DOHH2 (cell line): ENCODE data around the gene PDE4D.

Experiments used
- H3F3A ChIP-seq: fragments of 200-600 bp; sonication (generic), shearing (Covaris generic); 2 replicates; pipeline ENCODE4 v1.6.0; 2016; ENCODE audit warnings: antibody characterized with exemption, mild to moderate bottlenecking; ENCODE audit not compliant: control insufficient read depth, insufficient read depth
- H3K27ac ChIP-seq: fragments of 200-600 bp; sonication (generic); 2 replicates; pipeline ENCODE4 v1.5.1; 2014; ENCODE audit warnings: low read depth, mild to moderate bottlenecking, low read length, moderate library complexity
- H3K27me3 ChIP-seq: fragments of 200-600 bp; sonication (generic); 2 replicates; pipeline ENCODE4 v1.6.1; 2014; ENCODE audit warnings: mild to moderate bottlenecking, low read length, mixed read lengths; ENCODE audit not compliant: control insufficient read depth
- H3K36me3 ChIP-seq: fragments of 200-600 bp; sonication (generic); 2 replicates; pipeline ENCODE4 v1.6.1; 2014; ENCODE audit warnings: mild to moderate bottlenecking, low read length, moderate library complexity, mixed read lengths; ENCODE audit not compliant: control insufficient read depth
- H3K4me1 ChIP-seq: fragments of 200-600 bp; sonication (generic); 2 replicates; pipeline ENCODE4 v1.6.1; 2014; ENCODE audit warnings: mild to moderate bottlenecking, low read length, mixed read lengths; ENCODE audit not compliant: control insufficient read depth
- H3K4me2 ChIP-seq: fragments of 200-600 bp; sonication (generic); 2 replicates; pipeline ENCODE4 v1.6.0; 2014; ENCODE audit warnings: mild to moderate bottlenecking, low read length, moderate library complexity
- H3K4me3 ChIP-seq: fragments of 200-600 bp; sonication (generic); 2 replicates; pipeline ENCODE4 v1.5.1; 2014; ENCODE audit warnings: mild to moderate bottlenecking, low read length, mixed read lengths
- H3K79me2 ChIP-seq: fragments of 200-600 bp; sonication (generic); 2 replicates; pipeline ENCODE4 v1.6.1; 2014; ENCODE audit warnings: mild to moderate bottlenecking, low read length, mixed read lengths; ENCODE audit not compliant: control insufficient read depth
- H3K9me2 ChIP-seq: fragments of 200-600 bp; sonication (generic); replicated peaks from 2 replicates; pipeline ENCODE4 v1.6.1; 2014; ENCODE audit warnings: mild to moderate bottlenecking, low read length, mixed read lengths; ENCODE audit not compliant: control insufficient read depth
- H3K9me3 ChIP-seq: fragments of 200-600 bp; sonication (generic); 2 replicates; pipeline ENCODE4 v1.6.1; 2014; ENCODE audit warnings: antibody characterized with exemption, low read length, mixed read lengths; ENCODE audit not compliant: control insufficient read depth, insufficient read depth
- H4K20me1 ChIP-seq: fragments of 200-600 bp; sonication (generic); 2 replicates; pipeline ENCODE4 v1.6.0; 2014; ENCODE audit warnings: low read depth, mild to moderate bottlenecking, antibody characterized with exemption, low read length, moderate library complexity; ENCODE audit not compliant: control insufficient read depth, insufficient read depth
- EZH2phosphoT487 ChIP-seq: fragments of 200-600 bp; sonication (generic); IDR thresholded peaks from 2 replicates; pipeline ENCODE4 v1.6.1; 2017; ENCODE audit warnings: borderline replicate concordance, mild to moderate bottlenecking, antibody characterized with exemption, low read length, moderate library complexity, mixed read lengths
- TF ChIP-seq, protein P1 (sequence below): fragments of 200-600 bp; sonication (generic); IDR thresholded peaks from one replicate; pipeline ENCODE4 v1.5.1; 2014; ENCODE audit warnings: antibody characterized with exemption, mild to moderate bottlenecking, low read depth, low read length; ENCODE audit not compliant: poor library complexity, severe bottlenecking

PDE4D gene

DNA sequence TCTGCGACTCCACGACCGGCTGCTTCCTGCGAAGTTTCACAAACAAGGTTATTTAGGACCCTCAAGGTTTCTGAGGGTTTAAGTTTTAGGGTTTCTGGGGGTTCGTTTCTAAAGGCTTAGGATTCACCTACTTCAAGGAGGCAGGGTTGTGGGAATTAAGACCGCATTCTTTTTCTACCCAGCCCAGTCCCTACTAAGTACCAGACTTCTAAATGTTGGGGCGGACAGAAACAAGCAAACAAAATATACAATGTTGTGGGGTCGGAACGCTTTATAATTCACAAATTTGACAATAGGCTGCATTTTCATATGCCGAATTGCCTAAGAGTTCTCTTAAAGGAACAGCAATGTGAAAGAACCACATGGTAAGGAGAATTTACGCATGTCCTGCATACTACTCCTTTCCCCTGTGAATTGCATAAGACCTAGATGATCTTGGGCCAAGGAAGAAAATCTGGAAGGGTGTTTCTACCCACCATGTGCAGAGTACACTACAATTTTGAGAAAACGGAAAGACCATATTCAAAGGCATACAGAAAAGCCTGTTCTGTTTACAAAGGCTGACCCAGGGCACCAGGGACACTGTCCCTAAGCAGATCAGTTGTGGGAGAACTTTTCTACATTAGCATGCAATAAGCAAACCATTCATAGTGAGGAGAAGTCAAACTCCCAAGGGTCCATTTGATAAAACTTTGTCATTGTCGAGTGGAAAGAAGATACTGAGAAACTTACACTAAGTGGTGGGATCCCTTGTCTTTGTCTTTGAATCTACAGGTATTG lies 853.3 kb downstream of the PDE4D start:
- peak overlapping the region; percentile 88 for H3K4me2 ChIP-seq
- no peaks in the 10 kb centered on the region for H4K20me1 ChIP-seq
- peaks cover 7% of the 10 kb centered on the region for H3F3A ChIP-seq
- peak overlapping the region; percentile 89 for H3K4me3 ChIP-seq
- peaks cover 50% of the 10 kb centered on the region for H3K4me1 ChIP-seq
- TF ChIP-seq, protein P1, sequence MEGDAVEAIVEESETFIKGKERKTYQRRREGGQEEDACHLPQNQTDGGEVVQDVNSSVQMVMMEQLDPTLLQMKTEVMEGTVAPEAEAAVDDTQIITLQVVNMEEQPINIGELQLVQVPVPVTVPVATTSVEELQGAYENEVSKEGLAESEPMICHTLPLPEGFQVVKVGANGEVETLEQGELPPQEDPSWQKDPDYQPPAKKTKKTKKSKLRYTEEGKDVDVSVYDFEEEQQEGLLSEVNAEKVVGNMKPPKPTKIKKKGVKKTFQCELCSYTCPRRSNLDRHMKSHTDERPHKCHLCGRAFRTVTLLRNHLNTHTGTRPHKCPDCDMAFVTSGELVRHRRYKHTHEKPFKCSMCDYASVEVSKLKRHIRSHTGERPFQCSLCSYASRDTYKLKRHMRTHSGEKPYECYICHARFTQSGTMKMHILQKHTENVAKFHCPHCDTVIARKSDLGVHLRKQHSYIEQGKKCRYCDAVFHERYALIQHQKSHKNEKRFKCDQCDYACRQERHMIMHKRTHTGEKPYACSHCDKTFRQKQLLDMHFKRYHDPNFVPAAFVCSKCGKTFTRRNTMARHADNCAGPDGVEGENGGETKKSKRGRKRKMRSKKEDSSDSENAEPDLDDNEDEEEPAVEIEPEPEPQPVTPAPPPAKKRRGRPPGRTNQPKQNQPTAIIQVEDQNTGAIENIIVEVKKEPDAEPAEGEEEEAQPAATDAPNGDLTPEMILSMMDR: no peak
- TF ChIP-seq EZH2phosphoT487: no peak
- peaks cover 6% of the 10 kb centered on the region; the same call in 1 of the 2 replicates for H3K27me3 ChIP-seq
- H3K36me3 ChIP-seq: peaks cover 9% of the 10 kb centered on the region; the same call in 1 of the 2 replicates
- no peak overlapping the region for H3K27ac ChIP-seq
- H3K9me3 ChIP-seq: no peaks in the 10 kb centered on the region
- H3K9me2 ChIP-seq: no peaks in the 10 kb centered on the region
- peaks cover 27% of the 10 kb centered on the region for H3K79me2 ChIP-seq

DNA sequence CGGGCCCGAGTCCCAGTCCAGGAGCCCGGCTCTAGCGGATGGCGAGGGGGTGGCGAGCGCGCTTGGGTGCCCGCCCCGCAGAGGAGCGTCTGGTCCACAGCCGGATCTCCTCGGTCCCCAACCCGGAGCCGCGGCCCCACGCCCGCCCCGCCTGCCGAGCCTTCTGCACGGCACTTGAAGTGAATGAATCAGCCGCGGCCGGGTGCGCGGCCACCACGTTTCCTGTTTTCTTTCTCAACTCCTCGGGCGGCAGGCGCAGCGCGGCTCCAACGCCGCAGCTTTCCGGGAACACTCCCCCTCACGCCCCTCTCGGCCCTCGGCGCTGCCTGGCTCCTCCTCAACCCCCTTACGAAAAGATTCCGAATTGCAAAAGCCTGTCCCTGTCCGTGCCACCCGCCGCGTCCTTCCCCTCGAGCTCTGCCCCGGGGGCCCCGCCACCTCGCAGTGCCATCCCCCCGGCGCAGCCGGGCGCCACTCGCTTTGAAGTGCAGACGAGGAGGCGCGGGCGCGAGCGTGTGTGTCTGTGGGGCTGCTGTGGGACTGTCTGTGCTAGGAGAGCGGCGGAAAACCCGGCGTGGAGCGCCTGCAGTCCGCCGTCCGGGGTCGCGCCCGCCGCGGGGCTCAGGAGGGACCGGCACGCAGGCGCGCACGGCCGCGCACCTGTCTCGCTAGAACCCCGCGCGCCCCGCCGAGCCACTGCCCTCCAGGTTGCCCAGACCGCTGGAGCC lies 854.1 kb downstream of the PDE4D start:
- H4K20me1 ChIP-seq: no peaks in the 10 kb centered on the region
- H3K4me3 ChIP-seq: peak overlapping the region; percentile 89
- peaks cover 56% of the 10 kb centered on the region for H3K4me1 ChIP-seq
- TF ChIP-seq EZH2phosphoT487: no peak
- TF ChIP-seq, protein P1: no peak
- peak overlapping the region; percentile 49 for H3K27ac ChIP-seq
- peaks cover 6% of the 10 kb centered on the region; the same call in 1 of the 2 replicates for H3K27me3 ChIP-seq
- H3K4me2 ChIP-seq: peak overlapping the region; percentile 88
- H3K36me3 ChIP-seq: peaks cover 9% of the 10 kb centered on the region; the same call in 1 of the 2 replicates
- no peaks in the 10 kb centered on the region for H3K9me3 ChIP-seq
- H3K79me2 ChIP-seq: peaks cover 27% of the 10 kb centered on the region
- H3F3A ChIP-seq: peaks cover 7% of the 10 kb centered on the region
- H3K9me2 ChIP-seq: no peaks in the 10 kb centered on the region

DNA sequence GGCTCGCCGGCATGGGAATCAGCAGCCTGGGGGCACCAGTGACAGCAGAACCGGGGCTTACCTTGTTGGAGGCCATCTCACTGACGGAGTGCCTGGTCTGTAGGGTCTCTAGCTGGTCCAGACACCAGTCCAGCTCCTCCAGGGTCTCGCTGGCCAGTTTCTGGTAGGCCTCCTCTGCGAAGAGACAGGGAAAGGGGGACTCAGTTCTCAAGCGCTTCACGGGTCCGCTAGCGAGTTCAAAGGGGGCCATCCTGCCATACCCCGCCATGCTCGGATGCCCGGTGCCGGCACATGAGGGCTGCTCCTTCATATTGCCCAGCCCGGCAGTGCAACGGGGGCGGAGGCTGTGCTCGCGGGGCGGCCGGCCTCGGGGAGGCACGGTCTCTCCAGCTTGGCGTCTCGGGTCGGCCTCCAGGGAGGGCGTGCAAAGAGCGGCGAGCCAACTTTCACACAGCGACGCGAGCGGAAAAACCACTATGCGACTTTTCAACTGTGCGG lies 854.7 kb downstream of the PDE4D start:
- TF ChIP-seq, protein P1: no peak
- no peak for TF ChIP-seq EZH2phosphoT487
- Histone ChIP-seq H3K4me2 (peak overlapping the region; percentile 88), H3F3A (peaks cover 7% of the 10 kb centered on the region), H3K4me3 (peak overlapping the region; percentile 89), H3K9me3 (no peaks in the 10 kb centered on the region), H4K20me1 (no peaks in the 10 kb centered on the region), H3K9me2 (no peaks in the 10 kb centered on the region), H3K4me1 (peaks cover 59% of the 10 kb centered on the region), H3K27me3 (peaks cover 6% of the 10 kb centered on the region; the same call in 1 of the 2 replicates), H3K27ac (peak overlapping the region; percentile 49), H3K79me2 (peaks cover 27% of the 10 kb centered on the region), H3K36me3 (peaks cover 9% of the 10 kb centered on the region; the same call in 1 of the 2 replicates)
